H54 (cell line): ENCODE data around the gene AIF1.

ENCODE experiments used
- DNase-seq: peaks from one replicate; pipeline ENCODE4 v3.0.0; 2011; ENCODE audit warnings: low spot score, mixed read lengths; ENCODE audit not compliant: insufficient read length
- FAIRE-seq: peaks from 3 replicates; lab custom pipeline; 2011; peaks lifted over from hg19 to GRCh38; lab: Jason Lieb, UNC
- POLR2A ChIP-seq: IDR thresholded peaks from 2 replicates; pipeline ENCODE4 v1.6.1; 2011; ENCODE audit warnings: low read depth, mild to moderate bottlenecking, low read length

Gene AIF1

GRCh38 chr6:31620586-31621319 is 5.7 kb downstream of the AIF1 start, which contains the start of gene PRRC2A:
Gene PRRC2A, plus strand, starts transcription at chr6:31620715. Its CDS starts 2,075 bp downstream, at chr6:31622790.
- peak; percentile 70 for TF ChIP-seq POLR2A
- FAIRE-seq (no peak), DNase-seq (peak; percentile 81)

DNA sequence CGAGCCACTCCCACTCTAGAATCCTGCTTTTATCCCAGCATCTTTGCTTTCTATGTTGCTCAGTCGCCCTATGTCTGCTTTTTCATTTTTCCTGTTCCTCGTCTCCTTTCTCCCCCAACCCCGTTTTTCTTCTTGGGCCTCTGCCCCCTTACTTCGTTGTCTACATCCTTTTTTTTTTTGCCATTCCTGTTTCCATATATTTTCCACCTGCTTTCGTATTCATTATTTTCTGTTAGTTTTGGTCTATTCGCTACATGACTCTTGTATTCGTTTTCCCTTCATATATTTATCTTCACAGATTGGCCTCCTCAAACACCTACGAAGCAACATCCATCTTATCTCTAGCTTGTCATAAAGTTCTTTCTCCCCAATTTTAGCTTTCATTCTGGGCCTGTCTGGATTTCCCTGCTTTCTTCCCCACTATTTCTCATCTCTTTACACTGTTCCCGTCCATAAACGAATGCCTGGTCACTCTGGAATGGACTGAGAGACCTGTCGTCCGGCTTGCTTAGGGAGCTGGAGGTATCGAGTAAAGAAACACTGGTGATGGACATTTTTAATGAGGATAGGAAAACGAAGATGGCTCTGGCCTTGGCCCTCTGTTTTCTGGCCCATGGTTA is 6.4 kb downstream of the AIF1 start:
- DNase-seq (no peak), FAIRE-seq (no peak)
- TF ChIP-seq POLR2A = no peak

GRCh38 chr6:31621991-31622390 is 7.0 kb downstream of the AIF1 start:
- DNase-seq (no peak), FAIRE-seq (no peak)
- no peak for TF ChIP-seq POLR2A

- DNase-seq = no peak
- TF ChIP-seq POLR2A = no peak
- no peak for FAIRE-seq
Measured at GRCh38 chr6:31622684-31623091, 7.7 kb downstream of the AIF1 start.

DNA sequence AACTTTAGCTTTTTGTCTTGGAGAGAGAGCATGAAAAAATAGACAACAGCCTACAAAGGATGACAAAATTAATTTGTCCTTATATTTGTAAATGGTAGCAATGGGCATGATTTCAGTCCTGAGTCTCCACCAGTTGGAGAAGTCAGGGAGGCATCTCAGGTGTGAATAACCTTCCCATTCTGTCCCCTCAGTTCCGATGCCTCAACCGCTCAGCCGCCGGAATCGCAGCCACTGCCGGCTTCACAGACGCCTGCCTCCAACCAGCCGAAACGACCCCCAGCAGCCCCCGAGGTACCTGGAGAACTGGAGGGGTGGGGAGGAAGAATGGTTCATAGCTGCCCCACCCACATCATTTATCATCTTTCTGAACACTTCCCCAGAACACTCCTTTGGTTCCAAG is 9.0 kb downstream of the AIF1 start:
- FAIRE-seq = no peak
- DNase-seq = no peak
- TF ChIP-seq POLR2A = no peak

DNA sequence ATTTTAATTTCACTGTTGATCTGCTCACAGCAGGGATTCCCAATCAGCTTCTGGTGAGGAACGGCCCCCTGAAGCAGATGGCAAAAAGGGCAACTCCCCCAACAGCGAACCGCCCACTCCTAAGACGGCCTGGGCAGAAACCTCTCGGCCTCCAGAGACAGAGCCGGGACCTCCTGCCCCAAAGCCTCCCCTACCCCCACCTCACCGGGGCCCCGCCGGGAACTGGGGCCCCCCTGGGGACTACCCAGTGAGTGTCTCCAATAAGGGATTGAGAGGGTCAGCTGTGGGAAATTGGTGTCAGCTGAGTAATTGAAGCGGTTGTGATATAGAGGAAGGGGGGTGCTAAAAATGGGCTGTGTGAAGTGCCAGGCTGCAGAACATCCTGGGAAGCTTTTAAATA is 11.9 kb downstream of the AIF1 start:
- FAIRE-seq (no peak), DNase-seq (no peak)
- TF ChIP-seq POLR2A = no peak

DNA sequence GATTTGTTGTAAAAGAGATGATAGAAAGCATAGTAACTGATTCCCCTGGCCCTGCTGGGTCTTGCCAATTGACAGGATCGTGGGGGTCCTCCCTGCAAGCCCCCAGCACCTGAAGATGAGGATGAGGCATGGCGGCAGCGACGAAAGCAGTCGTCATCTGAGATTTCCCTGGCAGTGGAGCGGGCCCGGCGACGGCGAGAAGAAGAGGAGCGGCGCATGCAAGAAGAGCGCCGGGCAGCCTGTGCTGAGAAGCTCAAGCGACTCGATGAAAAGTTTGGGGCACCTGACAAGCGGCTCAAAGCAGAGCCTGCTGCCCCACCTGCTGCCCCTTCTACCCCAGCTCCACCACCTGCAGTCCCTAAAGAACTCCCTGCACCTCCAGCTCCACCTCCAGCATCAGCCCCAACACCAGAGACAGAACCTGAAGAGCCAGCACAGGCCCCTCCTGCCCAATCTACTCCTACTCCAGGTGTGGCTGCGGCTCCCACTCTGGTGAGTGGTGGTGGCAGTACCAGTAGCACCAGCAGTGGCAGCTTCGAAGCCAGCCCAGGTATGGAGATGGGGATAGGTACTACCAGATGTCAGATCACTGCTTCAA is 12.8 kb downstream of the AIF1 start:
- DNase-seq (no peak), FAIRE-seq (no peak)
- no peak for TF ChIP-seq POLR2A

DNA sequence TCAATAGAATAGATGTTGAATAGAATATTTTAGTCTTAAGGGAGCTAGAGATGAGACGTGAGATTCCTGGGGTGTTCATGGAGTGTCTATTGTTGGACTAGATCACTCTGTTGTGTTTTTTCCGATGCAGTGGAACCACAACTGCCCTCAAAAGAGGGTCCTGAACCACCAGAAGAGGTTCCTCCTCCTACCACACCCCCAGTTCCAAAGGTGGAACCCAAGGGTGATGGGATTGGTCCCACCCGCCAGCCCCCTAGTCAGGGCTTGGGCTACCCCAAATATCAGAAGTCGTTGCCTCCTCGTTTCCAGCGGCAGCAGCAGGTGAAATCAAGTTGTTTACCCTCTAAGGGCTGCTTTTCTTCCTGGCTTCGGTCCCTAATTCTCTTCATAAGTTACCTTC is 14.0 kb downstream of the AIF1 start:
- no peak for DNase-seq
- no peak for FAIRE-seq
- no peak for TF ChIP-seq POLR2A

GRCh38 chr6:31630177-31630934 is 15.3 kb downstream of the AIF1 start:
- FAIRE-seq (no peak), DNase-seq (no peak)
- TF ChIP-seq POLR2A = no peak

DNA sequence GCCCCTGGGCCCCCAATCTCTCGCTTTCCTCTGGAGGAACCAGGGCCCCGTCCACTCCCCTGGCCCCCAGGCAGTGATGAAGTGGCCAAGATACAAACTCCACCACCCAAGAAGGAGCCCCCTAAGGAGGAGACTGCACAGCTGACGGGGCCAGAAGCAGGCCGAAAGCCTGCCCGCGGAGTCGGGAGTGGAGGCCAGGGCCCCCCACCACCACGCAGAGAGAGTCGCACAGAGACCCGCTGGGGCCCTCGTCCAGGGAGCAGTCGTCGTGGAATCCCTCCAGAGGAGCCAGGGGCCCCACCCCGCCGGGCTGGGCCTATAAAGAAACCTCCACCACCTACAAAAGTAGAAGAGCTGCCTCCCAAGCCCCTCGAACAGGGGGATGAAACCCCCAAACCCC is 16.2 kb downstream of the AIF1 start:
- FAIRE-seq (no peak), DNase-seq (no peak)
- TF ChIP-seq POLR2A = no peak

DNA sequence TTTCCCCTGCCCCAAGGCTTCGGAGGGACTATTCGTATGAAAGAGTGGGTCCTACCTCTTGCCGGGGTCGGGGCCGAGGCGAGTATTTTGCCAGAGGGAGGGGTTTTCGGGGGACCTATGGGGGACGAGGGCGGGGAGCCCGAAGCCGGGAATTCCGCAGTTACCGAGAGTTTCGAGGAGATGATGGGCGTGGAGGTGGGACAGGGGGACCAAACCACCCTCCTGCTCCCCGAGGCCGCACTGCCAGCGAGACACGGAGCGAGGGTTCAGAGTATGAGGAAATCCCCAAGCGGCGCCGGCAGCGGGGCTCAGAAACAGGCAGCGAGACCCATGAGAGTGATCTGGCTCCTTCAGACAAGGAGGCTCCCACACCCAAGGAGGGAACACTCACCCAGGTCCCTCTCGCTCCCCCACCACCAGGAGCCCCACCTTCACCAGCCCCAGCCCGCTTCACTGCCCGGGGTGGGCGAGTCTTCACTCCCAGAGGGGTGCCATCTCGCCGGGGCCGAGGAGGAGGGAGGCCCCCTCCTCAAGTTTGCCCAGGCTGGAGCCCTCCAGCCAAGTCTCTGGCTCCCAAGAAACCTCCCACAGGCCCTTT is 16.7 kb downstream of the AIF1 start:
- FAIRE-seq (no peak), DNase-seq (no peak)
- no peak for TF ChIP-seq POLR2A

GRCh38 chr6:31632279-31632946 is 17.4 kb downstream of the AIF1 start:
- no peak for DNase-seq
- FAIRE-seq = no peak
- TF ChIP-seq POLR2A = no peak

DNA sequence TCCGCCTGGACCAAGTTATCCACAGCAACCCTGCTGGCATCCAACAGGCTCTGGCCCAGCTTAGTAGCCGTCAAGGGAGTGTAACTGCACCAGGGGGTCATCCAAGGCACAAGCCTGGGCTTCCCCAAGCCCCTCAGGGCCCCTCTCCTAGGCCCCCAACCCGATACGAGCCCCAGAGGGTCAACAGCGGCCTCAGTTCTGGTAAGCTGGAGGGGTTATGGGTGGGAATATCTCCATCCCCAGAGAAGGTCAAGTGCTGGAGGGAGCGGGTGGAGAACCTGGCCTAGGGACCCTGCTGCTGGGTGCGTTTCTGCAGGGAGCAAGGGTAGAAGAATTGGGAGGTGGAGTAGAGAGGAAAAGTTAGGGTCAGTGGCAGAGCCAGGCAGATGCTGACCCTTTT is 18.4 kb downstream of the AIF1 start:
- no peak for DNase-seq
- no peak for TF ChIP-seq POLR2A
- FAIRE-seq = no peak
